GM18873 (cell line): ENCODE measurements around the gene NRIP1.
A peak's percentile ranks its signal among the peaks of the same experiment; 100 is the strongest.

Source experiments
- ATAC-seq: cut with Tn5 transposase; IDR thresholded peaks from one replicate; pipeline ENCODE4 v1.9.1; 2021; ENCODE audit warnings: mild to moderate bottlenecking, moderate library complexity, moderate number of reproducible peaks; ENCODE audit not compliant: unreplicated experiment, low FRiP score

NRIP1 gene

DNA sequence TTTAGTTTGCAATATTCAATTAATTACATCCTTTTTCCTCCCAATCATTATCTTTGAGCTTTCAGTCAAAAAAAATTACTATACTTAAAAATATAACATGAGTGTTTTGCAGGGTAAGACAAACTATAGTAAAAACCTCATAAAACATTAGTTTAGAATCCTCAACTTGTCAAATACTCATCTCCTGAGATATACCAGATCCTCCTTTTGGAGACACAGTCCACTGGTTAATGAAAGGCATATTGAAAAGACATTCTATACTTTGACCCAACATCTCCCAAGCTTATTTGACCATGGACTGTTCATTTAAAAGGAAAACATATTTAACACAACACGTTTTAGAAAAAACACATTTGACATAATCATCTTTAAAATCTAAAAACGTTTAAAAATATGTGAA is 52.8 kb downstream of the NRIP1 start:
- ATAC-seq = no peak

DNA sequence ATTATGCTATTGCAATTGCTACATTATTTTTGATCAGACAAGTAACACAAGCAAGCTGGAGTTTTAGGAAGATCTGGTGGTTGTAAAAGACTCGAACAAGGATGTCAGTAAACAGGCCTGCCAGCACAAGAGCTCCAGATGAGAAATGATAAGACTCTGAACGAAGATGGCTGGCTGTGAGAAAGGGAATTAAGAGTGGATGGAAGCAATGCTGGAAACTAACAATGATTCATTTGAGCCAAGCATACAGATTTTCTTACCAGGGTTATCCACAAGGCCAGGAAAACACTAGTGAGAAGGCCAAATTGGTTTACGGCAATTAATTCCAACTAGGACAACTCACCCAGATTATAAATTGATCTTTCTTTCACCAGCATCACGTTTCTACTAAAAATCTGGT is 54.2 kb downstream of the NRIP1 start:
- ATAC-seq = no peak

DNA sequence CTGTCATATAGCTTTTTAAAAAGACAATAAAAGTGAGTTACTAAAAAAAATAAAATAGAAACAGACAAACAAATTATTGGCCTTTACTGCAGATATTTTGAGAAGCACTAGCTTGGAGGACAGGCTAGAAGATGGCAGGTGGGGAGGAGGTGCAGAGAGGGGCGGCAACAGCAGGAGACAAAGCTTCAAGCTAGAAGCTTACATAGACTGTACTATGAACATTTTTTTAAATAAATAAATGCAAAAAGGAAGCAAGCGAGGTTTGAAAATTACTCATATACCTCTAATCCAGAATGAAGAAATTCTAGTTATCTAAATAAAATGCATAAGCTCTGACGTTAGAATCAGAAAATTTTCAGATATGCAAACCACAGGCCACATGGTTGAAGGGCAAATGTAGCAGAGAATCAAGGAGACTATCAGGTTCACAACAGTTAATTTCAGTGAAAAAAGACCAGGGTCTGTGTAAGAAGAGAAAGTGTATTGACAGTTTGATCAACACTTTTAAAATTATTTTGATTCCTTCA is 54.9 kb downstream of the NRIP1 start:
- ATAC-seq = no peak

DNA sequence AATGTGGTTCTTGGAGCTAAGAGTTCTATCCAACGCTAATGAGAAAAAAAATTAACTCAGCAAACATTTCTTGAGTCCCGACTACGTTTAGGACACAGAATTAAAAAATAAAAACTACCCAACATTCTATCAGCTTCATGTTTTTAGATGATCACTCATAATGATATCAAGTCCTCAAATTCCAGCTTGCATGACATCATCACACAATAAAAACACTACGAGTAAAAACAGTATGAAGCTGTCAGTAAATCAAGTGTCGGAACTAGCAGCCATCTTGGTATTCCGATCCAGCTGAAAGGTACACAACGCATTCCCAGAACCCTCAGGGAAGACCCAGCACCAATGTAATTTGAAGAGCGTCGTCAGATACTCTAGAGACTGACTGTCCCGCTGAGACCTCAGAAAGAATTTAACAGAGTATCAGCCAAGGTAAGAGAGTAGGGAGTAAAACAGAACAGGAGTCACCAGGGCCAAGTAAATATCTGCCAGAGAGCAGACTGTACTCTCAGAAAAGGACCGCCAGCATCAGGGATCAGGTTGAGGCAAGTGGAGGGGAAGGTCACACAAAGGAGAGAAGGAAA is 57.0 kb downstream of the NRIP1 start:
- ATAC-seq = no peak

DNA sequence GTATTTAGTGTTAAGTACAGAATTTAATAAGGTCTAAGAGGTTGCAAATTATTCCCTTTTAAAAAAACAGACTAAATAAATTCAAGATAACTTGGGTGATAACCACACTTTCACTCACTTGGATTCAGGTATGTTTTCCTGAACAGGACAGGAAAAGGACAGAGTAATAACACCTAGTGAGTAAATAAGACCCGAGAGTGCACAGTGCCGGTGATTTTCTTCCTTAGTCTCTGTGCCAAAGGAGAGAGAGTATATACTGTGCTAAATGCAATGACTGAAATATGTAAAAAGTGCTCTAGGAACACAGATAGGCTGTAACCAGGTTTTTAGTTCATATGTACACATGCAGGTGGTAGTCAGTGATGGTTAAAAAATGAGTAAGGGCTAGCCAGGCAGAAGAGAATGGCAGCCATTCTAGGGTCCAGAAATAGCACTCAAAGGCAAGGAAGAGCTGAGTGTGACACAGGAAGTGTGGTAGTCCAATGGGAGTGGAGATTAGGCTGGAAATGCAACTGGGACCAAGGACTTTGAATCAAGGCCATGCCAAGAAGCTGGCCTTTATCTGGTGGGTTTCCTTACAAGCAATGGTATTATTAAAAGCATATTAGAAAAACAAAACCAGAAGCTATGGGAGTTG is 58.1 kb downstream of the NRIP1 start:
- no peak for ATAC-seq

DNA sequence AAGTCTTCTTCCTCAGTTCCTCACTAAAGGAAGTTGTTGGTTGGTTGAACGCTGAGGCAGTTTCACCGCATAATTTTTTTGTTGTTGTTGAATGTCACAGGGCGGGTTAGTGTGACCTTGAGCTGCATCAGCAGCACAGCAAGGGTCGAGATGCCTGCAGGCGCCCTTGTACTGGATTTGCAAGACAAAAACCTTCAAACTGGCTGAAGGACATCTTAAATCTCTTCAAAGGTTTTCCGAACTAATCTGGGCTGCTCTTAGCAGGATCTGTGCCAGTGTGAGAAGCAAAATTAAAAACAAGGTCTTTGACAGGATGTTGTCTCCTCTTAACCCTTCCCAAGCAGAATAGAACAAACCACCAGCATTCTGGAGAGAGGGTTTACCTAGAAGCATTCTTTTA is 59.4 kb downstream of the NRIP1 start:
- no peak for ATAC-seq

DNA sequence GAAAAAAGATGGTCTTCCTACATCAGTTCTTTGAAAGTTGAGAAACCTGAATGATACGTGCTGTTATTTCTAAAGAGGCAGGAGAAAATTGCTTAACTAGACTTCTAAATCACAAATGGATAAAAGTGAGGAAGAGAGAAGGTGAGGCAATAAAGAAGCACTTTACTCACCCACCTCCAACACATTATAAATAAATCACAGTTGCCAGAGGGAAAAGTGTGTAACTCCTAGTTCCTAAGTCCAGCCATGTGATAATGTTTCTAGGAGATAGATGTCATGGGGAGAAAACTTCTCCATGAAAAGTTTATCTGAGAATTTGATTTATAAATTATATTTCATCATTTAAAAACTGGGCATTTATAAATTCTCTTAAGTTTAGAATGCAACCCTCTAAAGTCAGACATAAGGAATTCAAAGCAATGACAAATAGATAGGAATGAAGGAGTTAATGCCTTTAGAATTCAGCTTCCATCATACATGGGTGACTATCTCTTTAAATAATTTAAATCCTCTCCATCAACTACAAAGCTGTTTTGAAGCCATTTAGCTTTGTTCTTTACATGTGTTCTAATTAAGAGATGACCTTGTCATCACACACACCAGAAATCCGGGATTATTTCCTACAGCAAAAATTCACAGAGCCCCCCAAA is 60.0 kb downstream of the NRIP1 start:
- no peak for ATAC-seq

DNA sequence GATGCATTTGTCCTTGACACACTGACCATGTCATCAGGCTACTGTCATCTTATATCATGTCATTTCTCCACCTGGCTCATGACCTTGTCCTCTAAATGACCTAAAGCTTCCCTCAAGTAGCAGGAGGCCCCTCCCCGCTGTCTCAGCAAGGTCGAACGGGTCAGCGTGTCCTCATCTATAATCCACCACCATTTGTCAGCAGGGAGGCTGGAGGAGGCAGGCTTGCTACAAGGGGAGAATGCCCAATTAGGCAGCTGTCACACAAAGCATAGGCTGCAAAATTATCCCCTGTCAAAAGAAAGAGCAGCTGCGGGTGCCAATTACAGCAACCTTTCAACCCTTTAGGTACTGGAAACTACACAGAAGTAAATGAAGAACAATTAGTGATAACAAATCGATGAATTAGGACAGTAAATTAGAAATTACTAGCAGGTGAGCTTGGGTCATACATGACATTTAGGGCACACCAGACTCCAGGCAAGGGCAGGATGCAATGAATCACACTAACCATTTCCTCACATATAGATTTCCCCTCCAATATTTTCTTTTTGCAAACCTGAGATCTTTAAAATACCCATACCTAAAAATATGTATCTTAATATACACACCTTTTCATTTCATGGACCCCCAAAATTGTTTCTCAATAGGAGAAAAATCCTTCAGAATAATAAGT is 61.2 kb downstream of the NRIP1 start:
- ATAC-seq = no peak

DNA sequence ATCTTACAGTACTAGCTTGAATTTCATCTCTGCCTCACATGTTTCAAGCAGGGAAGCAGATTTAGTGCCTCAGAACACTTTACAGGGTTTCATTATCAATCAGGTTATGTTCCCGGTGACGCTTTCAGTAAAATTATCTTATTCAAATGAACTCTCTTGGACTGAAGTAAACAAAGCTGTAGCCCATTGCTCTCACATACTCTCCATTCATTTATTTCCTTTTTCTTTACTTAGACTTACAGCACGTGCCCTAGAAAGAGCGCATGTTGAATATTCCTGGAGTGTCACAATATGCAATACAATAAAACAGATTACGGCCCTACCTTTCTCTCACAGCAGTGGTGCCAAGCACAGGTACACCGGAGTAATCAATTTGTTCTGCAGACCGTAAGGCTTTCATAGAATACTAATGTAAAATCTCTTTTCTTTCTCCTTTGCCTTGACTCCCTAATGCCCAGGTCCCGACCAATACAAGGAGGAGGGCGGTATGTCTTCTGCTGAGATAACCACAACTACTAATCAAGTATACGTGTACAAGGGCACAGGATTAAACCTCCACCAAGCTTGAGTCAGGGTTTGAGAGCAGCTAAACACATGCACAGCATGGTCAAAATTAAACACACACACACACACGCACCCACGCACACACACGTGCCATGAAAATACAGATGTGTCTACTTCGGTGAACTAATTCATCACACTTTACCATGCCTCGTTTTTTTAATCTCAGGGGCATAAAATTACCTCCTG is 62.8 kb downstream of the NRIP1 start:
- peak; percentile 96 for ATAC-seq

DNA sequence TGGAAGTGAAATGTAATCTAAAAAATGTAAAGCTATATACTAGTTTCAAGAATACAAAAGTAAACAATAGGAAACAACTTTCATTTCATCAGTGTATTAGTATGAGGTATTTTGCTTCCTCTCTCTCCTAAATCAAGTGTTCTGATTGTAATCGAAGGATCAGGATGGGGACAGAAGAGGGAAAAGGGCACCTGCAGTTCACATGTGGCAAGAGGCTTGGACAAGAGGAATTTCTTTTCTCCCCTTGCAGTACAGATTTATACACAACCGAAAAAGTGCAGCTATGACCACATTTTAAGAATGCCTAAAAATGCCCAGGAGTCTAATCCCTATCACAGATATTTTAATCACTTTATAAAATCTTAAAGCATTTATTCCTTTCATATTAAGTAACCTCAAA is 63.7 kb downstream of the NRIP1 start:
- no peak for ATAC-seq

DNA sequence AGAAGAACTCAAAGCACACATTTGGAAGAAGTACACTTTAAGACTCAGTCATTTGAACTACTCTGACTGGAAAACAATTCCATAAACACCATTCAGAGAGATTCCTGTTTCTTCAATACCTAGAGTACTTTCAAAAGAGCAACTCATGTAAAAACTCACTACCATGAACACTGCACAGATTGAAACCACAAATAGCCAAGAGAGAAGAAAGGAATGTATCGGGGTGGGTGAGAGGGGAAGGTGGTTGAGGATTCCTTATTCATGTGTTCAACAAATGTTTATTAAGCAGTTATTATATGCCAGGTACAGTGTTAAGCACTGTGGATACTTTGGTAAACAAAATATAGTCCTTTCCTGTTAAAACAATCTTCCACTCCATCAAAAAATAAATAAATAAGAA is 64.7 kb downstream of the NRIP1 start:
- ATAC-seq = no peak

DNA sequence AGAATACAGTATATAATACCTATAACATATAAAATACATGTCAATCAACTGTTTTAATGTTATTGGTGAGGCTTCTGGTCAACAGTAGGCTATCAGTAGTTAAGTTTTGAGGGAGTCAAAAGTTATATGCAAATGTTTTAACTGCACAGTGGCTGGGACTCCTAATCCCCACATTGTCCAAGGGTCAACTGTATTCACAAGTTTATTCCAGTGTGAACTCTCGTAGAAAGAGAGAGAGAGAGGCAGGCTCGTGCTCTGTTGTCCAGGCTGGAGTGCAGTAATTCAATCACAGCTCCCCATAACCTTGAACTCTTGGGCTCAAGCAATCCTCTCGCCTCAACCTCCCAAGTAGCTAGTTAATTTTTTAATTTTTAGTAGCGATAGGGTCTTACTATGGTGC is 66.0 kb downstream of the NRIP1 start:
- ATAC-seq = no peak

DNA sequence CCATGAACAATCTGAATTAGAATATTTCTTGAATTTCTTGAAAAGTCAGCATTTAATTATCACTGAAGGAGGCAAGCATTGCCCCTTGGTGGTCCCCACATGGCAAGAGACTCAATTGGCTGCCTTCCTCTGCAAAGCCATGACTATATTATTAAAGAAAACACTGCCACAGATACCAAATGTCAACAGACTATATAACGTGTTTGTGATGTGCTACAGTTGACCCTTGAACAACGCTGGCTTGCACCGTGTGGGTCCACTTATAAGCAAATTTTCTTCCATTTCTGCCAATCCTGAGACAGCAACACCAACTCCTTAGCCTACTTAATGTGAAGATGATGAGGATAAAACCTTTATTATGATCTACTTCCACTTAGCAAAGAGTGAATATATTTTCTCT is 66.5 kb downstream of the NRIP1 start:
- ATAC-seq = no peak

DNA sequence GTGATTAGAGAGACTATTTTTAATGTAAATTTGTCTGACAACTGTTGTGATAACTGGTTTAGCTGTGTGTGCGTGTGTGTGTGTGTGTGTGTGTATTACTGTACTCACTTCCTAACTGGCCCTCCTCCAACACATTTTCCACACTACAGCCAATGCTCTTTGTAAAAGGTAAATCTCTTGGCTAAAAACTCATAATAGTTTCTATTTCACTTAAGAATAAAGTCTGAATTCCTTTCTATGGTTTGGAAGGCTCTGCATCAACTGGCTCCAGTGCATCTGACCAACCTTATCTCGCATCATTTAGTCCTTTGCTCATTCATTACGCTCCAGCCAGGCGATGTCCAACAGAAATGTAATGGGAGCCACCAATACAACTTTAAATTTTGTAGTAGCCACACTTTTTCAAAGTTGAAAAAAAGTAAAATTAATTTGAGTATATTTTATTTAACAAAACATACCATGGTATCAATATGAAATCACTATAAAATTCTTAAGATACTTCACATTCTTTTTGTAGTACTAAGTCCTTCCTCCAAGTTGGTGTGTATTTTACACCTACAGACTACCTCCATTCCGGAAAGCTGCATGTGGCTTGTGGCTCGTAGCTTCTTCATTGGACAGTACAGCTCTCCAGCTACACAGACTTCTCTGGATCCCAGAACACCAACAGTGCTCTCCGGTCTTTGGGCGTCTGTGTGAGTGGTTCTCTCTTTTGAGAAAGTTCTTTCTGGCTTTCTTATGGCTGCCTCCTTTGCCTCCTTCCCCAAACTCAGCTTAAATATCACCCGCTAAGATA is 68.9 kb downstream of the NRIP1 start:
- ATAC-seq = no peak

DNA sequence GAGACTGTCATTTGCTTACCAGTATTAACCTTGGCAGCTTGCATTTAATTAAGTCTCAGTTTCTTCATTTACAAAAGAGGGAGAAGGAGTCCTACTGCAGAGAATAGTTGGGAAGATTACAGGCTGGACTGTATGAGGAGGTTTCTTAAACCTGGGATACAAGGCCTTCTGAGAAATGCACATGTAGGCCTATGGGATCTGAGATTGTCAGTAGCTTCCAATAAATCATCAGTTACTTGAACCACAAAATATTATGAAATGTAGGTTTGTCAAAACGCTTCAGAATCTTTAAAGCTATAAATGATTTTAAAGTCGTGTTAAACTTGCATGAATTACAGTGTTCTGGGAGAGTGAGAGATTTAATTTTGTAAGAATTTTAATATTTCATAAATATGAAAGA is 69.6 kb downstream of the NRIP1 start:
- no peak for ATAC-seq

DNA sequence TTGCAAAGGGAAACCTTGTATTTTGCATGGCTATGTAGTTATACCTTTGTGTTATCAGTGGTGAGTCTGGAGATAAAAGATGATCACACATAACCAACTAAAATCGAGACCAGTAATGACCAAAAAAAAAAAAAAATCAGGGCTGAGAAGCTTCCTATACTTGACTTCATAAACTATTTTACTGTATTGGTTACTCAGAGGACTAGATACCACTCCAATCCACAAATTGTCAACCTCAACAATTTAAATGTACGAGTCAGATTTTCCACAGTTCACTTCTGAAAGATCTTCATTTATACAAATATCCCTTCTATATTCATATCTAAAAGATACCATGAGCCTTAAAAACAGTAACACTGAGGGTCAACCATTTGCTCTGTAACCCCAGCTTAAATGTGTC is 71.7 kb downstream of the NRIP1 start:
- no peak for ATAC-seq

DNA sequence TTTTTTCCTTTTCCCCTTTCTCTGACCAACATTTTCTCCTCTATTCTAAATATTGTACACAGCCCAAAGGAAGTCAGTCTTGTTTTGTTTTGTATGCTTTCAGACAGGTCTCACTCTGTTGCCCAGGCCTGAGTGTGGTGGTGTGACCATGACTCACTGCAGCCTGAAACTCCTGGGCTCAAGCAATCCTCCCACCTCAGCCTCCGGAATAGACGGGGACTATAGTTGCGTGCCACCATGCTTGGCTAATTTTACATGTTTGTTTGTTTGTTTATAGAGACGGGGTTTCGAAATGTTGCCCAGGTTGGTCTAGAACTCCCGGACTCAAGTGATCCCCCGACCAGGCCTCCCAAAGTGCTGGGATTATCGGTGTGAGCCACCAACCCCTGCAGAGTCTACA is 72.8 kb downstream of the NRIP1 start:
- ATAC-seq = no peak

DNA sequence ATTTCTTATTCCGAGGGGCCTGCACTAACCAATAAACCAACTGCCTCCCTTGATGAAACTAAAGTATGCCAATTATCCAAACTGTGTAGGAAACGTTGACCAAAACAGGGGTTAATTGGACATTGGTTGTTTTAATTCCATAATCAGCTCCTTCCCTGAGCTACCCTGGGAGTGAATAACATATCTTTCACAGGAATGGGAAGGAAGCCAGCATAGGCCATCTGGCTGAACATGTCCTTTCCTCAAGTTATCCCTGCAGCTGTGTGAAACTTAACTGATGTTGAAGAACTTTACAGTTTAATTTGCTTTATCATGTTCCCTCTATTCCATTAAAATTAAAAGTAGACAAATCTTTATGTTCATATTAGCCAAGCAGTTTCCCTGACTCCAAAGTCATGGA is 75.4 kb downstream of the NRIP1 start:
- no peak for ATAC-seq

DNA sequence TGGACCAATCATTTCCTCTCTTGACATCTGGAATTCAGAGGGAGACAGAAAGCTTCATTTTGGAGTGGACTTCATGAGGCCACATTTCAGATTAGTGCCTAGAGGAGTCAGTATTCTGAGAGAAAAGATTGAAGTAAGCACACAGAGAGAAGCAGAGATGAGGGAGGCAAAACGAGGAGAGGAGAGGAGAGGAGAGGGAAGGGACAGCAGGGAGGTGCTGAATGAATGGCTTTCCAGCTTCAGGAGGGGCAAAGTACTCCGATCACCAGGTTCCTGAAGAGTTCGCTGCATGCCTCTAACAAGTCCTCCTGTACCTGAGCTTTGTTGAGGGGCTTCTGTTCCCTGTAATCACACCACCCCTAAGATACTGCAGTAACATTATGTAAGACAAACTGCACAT is 76.0 kb downstream of the NRIP1 start:
- ATAC-seq = no peak
